IPS-18c (cell line): Measurements from ENCODE around the gene HOXA11.

Experiments used
- H3K4me3 ChIP-seq: 2 replicates; pipeline ENCODE4 v1.7.0; 2013; ENCODE audit warnings: low read depth, mild to moderate bottlenecking, low read length, moderate library complexity; ENCODE audit not compliant: insufficient read depth
- H3K9me3 ChIP-seq: one replicate; pipeline ENCODE4 v1.6.1; 2013; ENCODE audit warnings: mild to moderate bottlenecking, low read length, moderate library complexity; ENCODE audit not compliant: control insufficient read depth, insufficient read depth

Gene HOXA11

GRCh38 chr7:27187475-27188385 lies 2.7 kb upstream of the HOXA11 start:
- H3K4me3 ChIP-seq, result no peak overlapping the region; the same call in 1 of the 2 replicates

DNA sequence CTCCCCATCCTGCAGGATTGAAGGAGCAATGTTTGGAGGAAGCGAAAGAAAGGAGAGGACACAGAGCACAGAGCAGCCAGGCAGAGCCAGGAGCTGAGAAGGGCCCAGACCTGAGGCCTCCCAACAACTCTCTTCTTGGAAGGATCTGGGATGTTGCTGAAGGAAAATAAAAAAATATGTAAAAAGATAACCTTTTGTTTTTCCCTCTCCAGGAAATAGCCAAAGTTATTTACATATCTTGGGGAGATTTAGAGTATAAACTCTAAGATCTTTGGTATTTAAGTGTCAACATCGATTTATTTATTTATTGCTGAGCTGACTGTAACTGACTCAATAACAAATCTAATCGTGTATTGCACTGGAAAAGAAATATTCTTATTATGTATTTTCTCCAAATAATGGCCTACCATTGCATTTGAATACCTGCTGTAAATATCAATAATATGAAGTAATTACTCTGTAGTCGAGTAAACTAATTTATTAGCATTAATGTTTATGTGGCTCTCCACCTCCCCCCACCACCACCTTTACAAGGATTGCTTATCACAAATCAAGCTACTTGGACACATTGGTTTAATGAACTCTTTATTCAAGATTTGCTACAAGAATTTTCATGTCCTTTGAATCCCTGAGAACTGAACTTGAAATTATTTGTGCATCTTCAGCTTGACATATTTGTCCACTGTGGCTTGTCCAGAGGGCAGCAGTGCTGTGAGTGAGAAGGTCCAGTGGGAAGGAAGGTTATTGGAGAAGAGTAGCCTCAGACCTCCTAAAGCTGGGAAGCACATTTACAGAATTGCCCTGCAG lies 1.8 kb upstream of the HOXA11 start:
- Histone ChIP-seq H3K4me3 (no peak overlapping the region), H3K9me3 (peaks cover 2% of the 10 kb centered on the region)

More at GRCh38 chr7:27187475-27188385, 2.7 kb upstream of the HOXA11 start:
- H3K9me3 ChIP-seq, result peaks cover 2% of the 10 kb centered on the region

GRCh38 chr7:27185854-27186667 lies 1.0 kb upstream of the HOXA11 start:
- Histone ChIP-seq H3K4me3 (no peak overlapping the region), H3K9me3 (peaks cover 2% of the 10 kb centered on the region)

DNA sequence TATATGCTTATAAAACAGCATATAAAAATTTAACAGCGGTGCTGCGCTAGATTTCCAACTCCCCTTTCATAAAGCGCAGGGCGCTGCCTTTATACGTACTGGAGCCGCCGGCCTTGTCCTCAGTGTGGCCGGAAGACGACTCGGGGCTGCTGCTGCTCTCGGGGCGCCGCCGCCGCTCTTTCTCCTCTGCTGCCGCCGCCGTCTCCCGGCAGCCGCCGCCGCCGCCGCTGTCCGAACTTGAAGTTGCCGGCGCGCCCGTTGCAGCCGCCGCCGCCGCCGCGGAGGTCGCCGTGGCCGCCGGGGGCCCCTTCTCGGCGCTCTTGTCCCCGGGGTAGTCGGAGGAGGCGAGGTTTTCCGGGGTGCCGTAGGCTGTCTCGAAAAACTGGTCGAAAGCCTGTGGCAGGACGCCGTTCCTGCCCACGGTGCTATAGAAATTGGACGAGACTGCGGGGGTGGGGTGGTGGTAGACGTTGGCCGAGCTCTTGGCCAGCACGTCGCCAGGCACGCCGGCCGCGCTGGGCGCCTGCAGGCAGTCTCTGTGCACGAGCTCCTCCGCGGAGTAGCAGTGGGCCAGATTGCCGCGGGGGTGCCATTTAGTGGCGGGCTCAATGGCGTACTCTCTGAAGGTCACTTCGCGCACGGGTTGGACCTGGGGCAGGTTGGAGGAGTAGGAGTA lies 557 bp downstream of the HOXA11 start:
- Histone ChIP-seq H3K9me3 (peaks cover 2% of the 10 kb centered on the region), H3K4me3 (no peak overlapping the region)

GRCh38 chr7:27183682-27184336 lies 1.2 kb downstream of the HOXA11 start:
- Histone ChIP-seq H3K9me3 (peaks cover 2% of the 10 kb centered on the region), H3K4me3 (no peak overlapping the region)

DNA sequence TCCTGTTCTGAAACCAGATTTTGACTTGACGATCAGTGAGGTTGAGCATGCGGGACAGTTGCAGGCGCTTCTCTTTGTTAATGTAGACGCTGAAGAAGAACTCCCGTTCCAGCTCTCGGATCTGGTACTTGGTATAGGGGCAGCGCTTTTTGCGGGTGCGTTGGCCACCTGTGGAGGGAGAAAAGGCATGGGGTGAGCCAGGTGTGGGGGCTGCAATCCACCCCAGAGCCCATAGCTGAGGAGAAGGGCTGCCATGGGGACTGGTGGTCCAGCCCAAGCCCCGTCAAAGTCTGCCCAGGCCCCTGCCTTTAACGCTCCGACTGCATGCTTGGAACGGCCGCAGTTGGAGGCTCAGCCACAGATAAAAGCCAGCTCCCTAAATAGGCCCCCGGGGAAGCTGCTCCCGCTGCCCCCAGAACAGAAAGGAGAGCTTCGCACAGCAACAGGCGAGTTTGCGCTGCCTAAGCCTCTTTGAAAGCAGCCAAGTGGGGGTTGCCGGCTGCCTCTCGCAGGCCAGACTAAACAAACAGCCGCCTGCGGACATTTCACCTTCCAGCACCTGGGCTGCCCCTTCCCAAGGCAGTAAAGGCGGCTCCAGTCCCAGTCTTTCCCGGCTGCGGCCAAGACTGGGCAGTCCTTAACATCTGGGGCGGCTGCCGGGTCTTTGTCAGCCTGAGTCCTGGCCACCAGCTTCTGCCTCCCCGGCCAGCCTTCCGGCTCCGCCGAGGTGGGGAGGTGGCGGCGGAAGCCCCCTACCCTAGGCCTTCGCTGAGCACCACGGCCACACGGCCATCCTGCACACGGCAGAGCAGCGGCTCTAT lies 2.0 kb downstream of the HOXA11 start:
- no peak overlapping the region for H3K4me3 ChIP-seq
- peaks cover 2% of the 10 kb centered on the region for H3K9me3 ChIP-seq

DNA sequence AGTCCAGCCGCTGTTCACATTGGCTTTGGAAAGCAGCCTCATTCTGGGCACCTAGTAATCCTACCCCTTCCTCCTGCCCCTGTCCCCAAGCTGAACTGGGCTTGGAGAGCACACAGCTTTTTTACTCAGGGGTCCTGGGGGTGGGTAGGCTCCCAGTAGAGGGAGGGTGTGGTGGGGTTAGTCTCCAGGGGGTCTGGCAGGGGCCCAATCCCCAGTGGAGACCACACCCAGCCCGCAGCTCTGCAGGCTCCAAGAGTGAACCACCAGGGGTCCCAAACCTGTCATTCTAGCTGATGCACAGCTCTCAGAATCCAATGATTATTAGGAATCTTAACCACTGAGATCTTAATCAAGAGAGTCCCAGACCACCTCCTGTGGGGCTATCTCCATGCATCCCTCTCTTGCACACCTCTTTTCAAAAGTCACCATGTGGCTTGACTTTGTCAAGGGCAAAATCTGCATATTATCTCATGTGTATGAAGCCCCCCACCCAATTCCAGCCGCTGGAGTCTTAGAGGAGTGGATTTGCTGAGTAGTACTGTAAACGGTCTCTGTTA lies 2.7 kb downstream of the HOXA11 start:
- no peak overlapping the region for H3K4me3 ChIP-seq
- H3K9me3 ChIP-seq, result no peaks in the 10 kb centered on the region

DNA sequence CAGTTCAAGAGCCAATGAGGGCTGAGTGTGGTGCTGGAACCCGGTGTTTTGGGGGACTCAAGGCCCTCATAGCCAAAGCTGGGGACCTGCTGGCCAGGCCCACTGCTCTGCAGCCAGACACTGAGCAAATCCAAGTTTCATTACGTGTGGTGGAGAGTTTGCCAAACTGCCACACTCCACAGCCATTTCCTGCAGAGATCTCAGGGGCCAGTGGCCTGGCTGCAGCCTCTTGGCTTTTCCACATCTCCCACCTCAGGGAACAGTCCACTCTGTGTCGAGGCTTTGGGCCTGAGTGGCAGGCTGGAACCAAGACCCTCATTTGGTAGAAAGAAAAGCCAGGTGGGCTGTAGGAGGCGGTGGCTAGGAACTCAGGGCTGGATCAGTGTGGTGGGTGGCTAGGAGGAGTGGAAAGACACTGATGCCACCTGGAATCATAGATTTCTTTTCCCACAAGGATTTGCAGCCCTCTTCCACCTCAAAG lies 3.2 kb downstream of the HOXA11 start:
- Histone ChIP-seq H3K4me3 (no peak overlapping the region), H3K9me3 (no peaks in the 10 kb centered on the region)

- Histone ChIP-seq H3K9me3 (peaks cover 2% of the 10 kb centered on the region), H3K4me3 (no peak overlapping the region)
These were observed 4.3 kb downstream of the HOXA11 start for GRCh38 chr7:27180431-27181420.

- Histone ChIP-seq H3K4me3 (no peak overlapping the region), H3K9me3 (peaks cover 4% of the 10 kb centered on the region)
These were observed 5.3 kb downstream of the HOXA11 start for GRCh38 chr7:27179503-27180430.

DNA sequence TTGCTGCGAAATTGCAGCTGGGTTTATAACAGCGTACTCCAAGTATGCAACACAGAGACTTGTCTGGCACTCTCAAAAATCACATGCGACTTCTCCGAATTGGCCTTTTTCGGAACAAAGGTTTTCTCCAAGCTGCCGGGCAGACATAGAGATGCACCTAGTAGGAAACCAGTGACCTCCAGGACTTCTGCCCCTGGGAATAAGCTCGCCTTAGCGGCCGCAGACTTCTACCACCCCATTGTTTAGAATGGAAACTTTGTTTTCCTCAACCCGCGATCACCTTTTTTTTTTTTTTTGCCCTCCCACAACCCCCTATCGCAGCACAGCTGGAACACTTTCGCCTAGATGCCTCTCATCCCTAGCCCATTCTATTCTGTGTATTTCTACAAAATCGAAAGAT lies 6.0 kb downstream of the HOXA11 start:
- H3K4me3 ChIP-seq, result no peak overlapping the region
- peaks cover 4% of the 10 kb centered on the region for H3K9me3 ChIP-seq

- H3K4me3 ChIP-seq, result no peak overlapping the region
- peaks cover 4% of the 10 kb centered on the region for H3K9me3 ChIP-seq
These were observed 6.7 kb downstream of the HOXA11 start for GRCh38 chr7:27178366-27178765.

GRCh38 chr7:27177795-27178320 lies 7.2 kb downstream of the HOXA11 start:
- H3K9me3 ChIP-seq, result peaks cover 6% of the 10 kb centered on the region

More at GRCh38 chr7:27177795-27178320, 7.2 kb downstream of the HOXA11 start:
- no peak overlapping the region for H3K4me3 ChIP-seq
